ENCODE measurements around the gene C10orf67. TPM values are rescaled to one million over a fixed set of nuclear protein-coding genes. Genes with fewer than 3 reads are reported as not detected.
"Not testable (repeated sequence)": the region's sequence is repeated elsewhere in the genome, so short reads cannot be mapped to it uniquely, and the experiment has no call there.

The C10orf67 gene
- total RNA-seq, 1 donor from 2014 or later, result not detected

- peaks cover 2% of the 10 kb centered on the region for H3K9me3 Mint-ChIP-seq (ENCODE audit: low read depth)
- TF ChIP-seq CTCF (IDR thresholded peaks at IDR 0.05), result no peak
- no peak for DNase-seq (ENCODE audit: low spot score)
- no peak overlapping the region for H3K27ac Mint-ChIP-seq (ENCODE audit: unreplicated experiment)
- no peak overlapping the region for H3K4me3 Mint-ChIP-seq (ENCODE audit: unreplicated experiment)
- no peaks in the 10 kb centered on the region for H3K36me3 Mint-ChIP-seq (ENCODE audit: low read depth)
- H3K4me1 Mint-ChIP-seq (ENCODE audit: low read depth), result no peaks in the 10 kb centered on the region
- H3K27me3 Mint-ChIP-seq (ENCODE audit: low read depth), result peaks cover 8% of the 10 kb centered on the region
Observed at GRCh38 chr10:23367896-23368595, 23.4 kb upstream of the C10orf67 start.

- not testable (repeated sequence) for DNase-seq (ENCODE audit: low spot score); H3K4me3 Mint-ChIP-seq (ENCODE audit: unreplicated experiment); H3K36me3 Mint-ChIP-seq (ENCODE audit: low read depth); H3K27ac Mint-ChIP-seq (ENCODE audit: unreplicated experiment); H3K9me3 Mint-ChIP-seq (ENCODE audit: low read depth); H3K4me1 Mint-ChIP-seq (ENCODE audit: low read depth); H3K27me3 Mint-ChIP-seq (ENCODE audit: low read depth)
Observed at GRCh38 chr10:23365417-23366030, 20.9 kb upstream of the C10orf67 start.

GRCh38 chr10:23364378-23364777 is 19.8 kb upstream of the C10orf67 start:
- Mint-ChIP-seq H3K9me3 (ENCODE audit: low read depth) (no peaks in the 10 kb centered on the region), H3K4me1 (ENCODE audit: low read depth) (no peaks in the 10 kb centered on the region), H3K27me3 (ENCODE audit: low read depth) (peaks cover 3% of the 10 kb centered on the region), H3K4me3 (ENCODE audit: unreplicated experiment) (no peak overlapping the region), H3K27ac (ENCODE audit: unreplicated experiment) (no peak overlapping the region), H3K36me3 (ENCODE audit: low read depth) (no peaks in the 10 kb centered on the region)
- DNase-seq (ENCODE audit: low spot score), result no peak
- no peak for TF ChIP-seq CTCF (IDR thresholded peaks at IDR 0.05)

- TF ChIP-seq CTCF (IDR thresholded peaks at IDR 0.05), result no peak
- H3K4me1 Mint-ChIP-seq (ENCODE audit: low read depth), result no peaks in the 10 kb centered on the region
- H3K27ac Mint-ChIP-seq (ENCODE audit: unreplicated experiment), result no peak overlapping the region
- peaks cover 3% of the 10 kb centered on the region for H3K27me3 Mint-ChIP-seq (ENCODE audit: low read depth)
- H3K4me3 Mint-ChIP-seq (ENCODE audit: unreplicated experiment), result no peak overlapping the region
- no peak for DNase-seq (ENCODE audit: low spot score)
- H3K36me3 Mint-ChIP-seq (ENCODE audit: low read depth), result no peaks in the 10 kb centered on the region
- H3K9me3 Mint-ChIP-seq (ENCODE audit: low read depth), result no peaks in the 10 kb centered on the region
Observed at GRCh38 chr10:23363793-23364135, 19.2 kb upstream of the C10orf67 start.

GRCh38 chr10:23362879-23363792 is 18.5 kb upstream of the C10orf67 start:
- Mint-ChIP-seq H3K4me3 (ENCODE audit: unreplicated experiment) (no peak overlapping the region), H3K36me3 (ENCODE audit: low read depth) (no peaks in the 10 kb centered on the region), H3K27me3 (ENCODE audit: low read depth) (peaks cover 3% of the 10 kb centered on the region), H3K27ac (ENCODE audit: unreplicated experiment) (no peak overlapping the region), H3K9me3 (ENCODE audit: low read depth) (no peaks in the 10 kb centered on the region), H3K4me1 (ENCODE audit: low read depth) (no peaks in the 10 kb centered on the region)
- no peak for DNase-seq (ENCODE audit: low spot score)
- no peak for TF ChIP-seq CTCF (IDR thresholded peaks at IDR 0.05)
